WTC11 (cell line): Measurements from ENCODE around the gene DPP10.

Experiments
- FOXP1 ChIP-seq: sonication (generic); formaldehyde crosslinking; IDR thresholded peaks from 2 replicates; pipeline ENCODE4 v1.8.0; 2022; ENCODE audit warnings: missing genetic modification reagents, mild to moderate bottlenecking, moderate library complexity, borderline replicate concordance
- TF ChIP-seq, protein P1 (sequence below): fragments of 200-600 bp; IDR thresholded peaks from 2 replicates; pipeline ENCODE4 v1.8.0; 2022; ENCODE audit warnings: antibody characterized with exemption

DNA sequence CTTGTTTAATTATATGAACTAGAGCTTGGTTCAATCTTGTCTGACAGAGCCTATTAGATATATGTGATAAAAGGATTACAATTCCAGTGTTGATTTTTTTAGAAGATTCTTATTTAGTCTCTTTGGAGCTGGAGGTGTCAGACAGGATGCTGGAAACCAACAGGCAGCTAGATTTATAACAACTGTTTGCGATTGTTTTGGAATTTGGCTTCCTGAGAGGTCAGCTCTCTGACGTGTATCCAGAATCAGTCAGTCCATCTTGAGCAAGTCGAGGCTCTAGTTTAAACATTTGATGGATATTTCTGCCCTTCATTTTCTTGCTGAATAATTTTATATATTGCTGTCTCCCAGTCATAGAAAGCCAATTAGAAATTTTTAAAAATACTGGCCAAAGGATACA is 1062.9 kb downstream of the DPP10 start:
- TF ChIP-seq, protein P1, sequence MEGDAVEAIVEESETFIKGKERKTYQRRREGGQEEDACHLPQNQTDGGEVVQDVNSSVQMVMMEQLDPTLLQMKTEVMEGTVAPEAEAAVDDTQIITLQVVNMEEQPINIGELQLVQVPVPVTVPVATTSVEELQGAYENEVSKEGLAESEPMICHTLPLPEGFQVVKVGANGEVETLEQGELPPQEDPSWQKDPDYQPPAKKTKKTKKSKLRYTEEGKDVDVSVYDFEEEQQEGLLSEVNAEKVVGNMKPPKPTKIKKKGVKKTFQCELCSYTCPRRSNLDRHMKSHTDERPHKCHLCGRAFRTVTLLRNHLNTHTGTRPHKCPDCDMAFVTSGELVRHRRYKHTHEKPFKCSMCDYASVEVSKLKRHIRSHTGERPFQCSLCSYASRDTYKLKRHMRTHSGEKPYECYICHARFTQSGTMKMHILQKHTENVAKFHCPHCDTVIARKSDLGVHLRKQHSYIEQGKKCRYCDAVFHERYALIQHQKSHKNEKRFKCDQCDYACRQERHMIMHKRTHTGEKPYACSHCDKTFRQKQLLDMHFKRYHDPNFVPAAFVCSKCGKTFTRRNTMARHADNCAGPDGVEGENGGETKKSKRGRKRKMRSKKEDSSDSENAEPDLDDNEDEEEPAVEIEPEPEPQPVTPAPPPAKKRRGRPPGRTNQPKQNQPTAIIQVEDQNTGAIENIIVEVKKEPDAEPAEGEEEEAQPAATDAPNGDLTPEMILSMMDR: no peak
- TF ChIP-seq FOXP1: no peak
